Stromal cell of bone marrow (primary cell): ENCODE data around the gene OBSCN.

Source experiments
- DNase-seq: peaks from one replicate; pipeline ENCODE4 v3.0.0-alpha.2; 2012; ENCODE audit warnings: low read depth

The OBSCN gene

DNA sequence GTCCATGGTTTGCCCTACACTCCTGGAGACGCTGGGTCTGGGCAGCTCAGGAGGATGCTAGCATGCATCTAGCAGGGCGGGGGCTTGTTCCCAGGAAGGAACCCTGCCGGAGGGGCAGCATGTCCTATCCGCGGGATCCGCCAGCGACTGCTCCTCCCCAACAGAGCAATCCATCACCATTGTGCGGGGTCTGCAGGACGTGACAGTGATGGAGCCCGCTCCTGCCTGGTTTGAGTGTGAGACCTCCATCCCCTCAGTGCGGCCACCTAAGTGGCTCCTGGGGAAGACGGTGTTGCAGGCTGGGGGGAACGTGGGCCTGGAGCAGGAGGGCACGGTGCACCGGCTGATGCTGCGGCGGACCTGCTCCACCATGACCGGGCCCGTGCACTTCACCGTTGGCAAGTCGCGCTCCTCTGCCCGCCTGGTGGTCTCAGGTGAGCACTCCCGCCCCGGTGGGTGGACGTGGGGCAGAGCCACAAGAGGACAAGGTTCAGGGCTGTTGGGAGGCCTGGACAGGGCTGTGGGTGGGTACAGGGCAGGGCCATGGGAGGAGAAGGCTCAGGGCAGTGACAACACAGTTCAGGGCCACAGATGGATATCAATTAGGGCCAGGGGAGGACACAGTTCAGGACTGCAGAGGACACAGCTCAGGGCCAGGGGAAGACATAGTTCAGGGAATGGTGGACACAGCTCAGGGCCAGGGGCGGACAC, 71.3 kb downstream of the OBSCN start:
- no peak for DNase-seq

DNA sequence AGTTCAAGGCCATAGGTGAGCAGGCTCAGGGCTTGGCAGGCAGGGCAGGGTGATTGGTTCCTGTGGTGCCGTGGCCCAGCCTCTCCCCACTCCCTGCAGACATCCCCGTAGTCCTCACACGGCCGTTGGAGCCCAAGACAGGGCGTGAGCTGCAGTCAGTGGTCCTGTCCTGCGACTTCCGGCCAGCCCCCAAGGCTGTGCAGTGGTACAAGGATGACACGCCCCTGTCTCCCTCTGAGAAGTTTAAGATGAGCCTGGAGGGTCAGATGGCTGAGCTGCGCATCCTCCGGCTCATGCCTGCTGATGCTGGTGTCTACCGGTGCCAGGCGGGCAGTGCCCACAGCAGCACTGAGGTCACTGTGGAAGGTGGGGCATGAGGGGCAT, 71.9 kb downstream of the OBSCN start:
- no peak for DNase-seq

DNA sequence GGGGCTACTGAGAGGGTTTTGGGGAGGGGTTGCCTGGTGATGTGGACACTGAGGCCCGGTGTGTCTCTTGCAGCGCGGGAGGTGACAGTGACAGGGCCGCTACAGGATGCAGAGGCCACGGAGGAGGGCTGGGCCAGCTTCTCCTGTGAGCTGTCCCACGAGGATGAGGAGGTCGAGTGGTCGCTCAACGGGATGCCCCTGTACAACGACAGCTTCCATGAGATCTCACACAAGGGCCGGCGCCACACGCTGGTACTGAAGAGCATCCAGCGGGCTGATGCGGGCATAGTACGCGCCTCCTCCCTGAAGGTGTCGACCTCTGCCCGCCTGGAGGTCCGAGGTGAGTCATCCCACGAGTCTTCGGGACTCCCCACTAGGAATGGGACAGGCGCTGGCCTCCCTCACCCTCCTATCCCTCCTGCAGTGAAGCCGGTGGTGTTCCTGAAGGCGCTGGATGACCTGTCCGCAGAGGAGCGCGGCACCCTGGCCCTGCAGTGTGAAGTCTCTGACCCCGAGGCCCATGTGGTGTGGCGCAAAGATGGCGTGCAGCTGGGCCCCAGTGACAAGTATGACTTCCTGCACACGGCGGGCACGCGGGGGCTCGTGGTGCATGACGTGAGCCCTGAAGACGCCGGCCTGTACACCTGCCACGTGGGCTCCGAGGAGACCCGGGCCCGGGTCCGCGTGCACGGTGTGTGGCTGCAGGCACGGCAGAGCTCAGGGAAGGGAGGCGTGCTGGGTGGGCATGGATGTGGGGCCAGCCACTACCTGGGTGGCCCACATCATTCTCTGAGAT, 72.5 kb downstream of the OBSCN start:
- DNase-seq, result no peak

DNA sequence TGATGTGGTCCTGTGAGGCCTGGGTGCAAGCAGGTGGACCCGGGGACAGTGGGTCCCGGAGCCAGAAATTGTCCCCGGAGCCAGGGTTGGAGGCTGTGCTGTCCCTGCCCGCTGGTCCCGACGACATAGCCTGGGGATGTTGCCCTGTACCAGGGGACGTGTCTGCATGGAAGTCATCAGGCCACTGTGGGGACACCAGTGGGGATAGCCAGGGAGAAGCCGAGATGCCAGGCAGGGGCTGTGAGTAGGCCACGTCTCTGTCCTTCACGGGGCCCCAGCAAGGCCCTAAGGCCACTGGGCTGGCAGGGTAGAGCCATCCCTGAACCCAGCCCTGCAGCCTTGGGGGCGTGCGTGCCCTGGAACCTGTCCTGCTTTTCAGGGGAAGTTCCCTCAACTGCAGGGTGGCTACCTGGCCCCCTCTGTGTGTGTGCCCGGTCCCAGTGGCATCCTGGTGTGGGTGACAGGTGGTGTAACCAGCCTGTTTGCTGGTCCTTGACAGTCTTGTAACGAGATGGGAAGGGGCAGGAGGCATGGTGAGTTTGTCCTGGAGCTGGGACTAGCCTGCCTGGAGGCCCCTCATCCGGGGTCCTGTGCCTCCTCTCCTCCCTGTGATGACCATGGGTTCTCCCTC, 73.2 kb downstream of the OBSCN start:
- no peak for DNase-seq

DNA sequence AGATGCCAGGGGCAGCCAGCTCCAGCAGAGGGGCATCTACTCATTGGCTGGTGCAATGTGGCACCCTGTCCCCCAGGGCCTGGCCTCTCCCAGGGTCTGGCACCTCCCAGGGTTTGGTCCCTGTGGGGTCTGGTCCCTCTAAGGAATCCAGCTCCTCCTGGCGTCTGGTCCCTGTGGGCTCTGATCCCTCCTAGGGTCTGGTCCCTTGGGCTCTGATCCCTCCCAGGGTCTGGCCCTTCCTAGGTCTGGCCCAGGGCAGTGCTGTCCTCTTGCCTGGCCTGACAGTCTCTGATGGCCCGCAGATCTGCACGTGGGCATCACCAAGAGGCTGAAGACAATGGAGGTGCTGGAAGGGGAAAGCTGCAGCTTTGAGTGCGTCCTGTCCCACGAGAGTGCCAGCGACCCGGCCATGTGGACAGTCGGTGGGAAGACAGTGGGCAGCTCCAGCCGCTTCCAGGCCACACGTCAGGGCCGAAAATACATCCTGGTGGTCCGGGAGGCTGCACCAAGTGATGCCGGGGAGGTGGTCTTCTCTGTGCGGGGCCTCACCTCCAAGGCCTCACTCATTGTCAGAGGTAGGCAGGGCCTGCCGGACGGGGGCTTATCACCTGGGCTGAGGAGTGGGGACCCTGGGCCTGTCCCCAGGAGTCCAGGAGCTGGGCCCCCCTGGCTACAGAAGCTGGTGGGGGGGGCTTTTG, 73.9 kb downstream of the OBSCN start:
- no peak for DNase-seq

DNA sequence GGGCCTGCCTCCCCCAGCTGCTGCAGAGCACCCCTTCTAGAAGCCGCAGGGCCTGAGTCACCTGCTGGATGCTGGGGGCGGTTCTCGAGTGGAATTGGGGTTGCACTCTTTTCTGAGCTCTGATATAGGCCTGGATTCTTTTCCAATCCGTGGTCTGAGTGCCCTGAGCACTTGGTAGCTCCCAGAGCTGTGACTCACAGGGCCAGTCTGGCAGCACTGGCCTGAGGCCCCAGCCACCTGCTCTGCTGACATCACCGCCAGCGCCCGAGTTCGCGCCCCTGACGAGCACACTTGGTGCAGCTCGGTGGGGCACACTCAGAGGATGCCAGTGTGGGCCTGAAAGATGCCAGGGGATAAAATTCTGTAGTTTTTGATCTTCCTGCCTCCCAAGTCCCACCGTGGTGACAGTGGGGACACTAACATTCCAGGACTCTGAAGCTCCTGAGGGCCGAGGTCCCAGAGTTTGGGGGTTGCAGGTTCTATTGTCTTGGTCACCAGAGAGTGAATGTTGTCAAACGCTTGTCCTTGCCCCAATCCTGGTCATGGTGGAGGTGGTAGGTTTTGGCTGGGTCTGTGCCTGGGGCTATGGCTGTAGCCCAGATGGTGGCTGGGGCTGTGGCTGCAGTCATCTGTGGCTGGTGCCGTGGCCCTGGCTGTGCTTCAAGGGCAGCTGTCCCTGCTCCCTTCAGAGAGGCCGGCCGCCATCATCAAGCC, 74.6 kb downstream of the OBSCN start:
- DNase-seq, result no peak

DNA sequence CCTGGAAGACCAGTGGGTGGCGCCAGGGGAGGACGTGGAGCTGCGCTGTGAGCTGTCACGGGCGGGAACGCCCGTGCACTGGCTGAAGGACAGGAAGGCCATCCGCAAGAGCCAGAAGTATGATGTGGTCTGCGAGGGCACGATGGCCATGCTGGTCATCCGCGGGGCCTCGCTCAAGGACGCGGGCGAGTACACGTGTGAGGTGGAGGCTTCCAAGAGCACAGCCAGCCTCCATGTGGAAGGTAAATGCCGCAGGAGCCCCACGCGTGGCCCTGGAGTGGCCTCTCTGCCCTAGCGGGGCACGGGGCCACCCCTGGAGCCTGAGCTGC, 75.2 kb downstream of the OBSCN start:
- DNase-seq, result no peak

DNA sequence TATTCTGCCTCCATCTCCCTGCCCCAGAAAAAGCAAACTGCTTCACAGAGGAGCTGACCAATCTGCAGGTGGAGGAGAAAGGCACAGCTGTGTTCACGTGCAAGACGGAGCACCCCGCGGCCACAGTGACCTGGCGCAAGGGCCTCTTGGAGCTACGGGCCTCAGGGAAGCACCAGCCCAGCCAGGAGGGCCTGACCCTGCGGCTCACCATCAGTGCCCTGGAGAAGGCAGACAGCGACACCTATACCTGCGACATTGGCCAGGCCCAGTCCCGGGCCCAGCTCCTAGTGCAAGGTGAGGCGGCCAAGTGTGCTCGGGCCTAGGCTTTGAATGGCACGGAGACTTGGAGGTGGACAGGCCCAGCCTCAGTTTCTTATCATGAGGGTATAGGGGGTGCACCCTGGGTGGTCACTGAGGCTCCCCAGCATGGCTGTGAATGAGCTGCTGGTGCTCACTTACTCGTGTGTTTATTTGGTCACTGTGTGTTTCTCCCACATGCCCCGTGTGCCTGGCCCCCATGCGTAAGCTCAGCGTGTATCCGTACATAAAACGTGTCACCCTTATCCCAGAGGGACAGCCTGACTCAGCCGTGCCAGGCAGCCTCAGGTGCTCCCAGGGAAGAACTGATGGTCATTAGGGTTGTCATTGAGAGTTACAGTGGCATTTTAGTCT, 75.8 kb downstream of the OBSCN start:
- DNase-seq, result no peak

DNA sequence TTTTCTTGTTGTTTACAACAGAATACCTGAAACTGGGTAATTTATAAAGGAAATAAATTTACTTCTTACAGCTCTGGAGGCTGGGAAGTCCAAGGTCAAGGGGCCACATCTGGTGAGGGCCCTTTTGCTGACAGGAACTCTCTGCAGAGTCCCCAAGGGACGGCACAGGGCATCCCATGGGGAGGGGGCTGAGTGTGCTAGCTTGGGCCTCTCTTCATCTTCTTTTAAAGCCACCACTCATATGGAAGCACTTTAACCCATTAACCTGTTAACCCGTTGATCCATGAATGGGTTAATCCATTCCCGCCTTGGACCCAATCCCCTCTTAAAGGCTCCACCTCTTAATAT, 76.3 kb downstream of the OBSCN start:
- DNase-seq, result no peak

DNA sequence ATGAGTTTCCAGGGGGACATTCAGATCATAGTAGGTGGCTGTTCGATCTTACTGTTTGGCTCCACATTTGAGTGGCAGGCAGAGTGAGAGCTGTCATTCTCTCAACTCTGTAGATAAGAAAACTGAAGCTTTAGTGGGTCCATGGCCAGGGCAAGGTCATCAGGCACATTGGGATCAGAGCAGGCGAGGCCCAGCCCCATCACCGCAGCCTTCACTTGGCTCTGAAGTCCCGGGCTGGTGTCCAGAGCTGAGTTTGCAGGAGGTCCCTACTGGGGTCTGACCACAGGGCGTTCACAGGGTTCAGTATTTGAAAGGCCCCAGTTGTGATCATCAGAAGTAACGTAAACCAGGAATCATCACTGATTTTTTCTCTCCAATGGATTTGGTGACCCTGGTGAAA, 76.7 kb downstream of the OBSCN start:
- no peak for DNase-seq

DNA sequence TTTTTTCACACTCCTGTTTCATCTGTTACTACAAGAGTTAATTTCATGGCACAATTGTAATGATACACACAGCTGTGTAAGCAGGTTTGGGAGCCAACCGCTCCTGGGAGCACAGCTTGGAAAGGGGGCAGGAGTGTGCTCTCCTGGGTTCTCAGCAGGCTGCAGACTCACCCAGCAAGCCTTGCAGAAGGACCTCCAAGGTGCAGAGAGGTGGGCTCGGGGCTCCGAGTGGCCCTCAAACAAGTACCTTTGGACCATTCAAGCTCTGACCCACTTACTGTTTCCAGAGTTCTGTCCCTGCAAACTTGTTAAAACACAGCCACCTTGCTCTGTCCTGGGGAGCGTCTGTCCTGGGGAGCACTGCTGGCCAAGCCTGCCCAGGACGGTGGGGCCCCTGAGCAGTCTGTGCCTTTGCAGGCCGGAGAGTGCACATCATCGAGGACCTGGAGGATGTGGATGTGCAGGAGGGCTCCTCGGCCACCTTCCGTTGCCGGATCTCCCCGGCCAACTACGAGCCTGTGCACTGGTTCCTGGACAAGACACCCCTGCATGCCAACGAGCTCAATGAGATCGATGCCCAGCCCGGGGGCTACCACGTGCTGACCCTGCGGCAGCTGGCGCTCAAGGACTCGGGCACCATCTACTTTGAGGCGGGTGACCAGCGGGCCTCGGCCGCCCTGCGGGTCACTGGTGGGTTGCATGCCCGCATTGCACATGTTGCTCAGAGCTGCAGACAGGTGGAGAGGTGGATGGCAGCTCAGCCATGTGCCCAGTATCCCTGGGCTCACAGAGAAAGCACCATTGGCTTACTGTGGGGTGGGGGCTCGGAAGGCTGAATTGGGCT, 78.0 kb downstream of the OBSCN start:
- DNase-seq, result no peak

DNA sequence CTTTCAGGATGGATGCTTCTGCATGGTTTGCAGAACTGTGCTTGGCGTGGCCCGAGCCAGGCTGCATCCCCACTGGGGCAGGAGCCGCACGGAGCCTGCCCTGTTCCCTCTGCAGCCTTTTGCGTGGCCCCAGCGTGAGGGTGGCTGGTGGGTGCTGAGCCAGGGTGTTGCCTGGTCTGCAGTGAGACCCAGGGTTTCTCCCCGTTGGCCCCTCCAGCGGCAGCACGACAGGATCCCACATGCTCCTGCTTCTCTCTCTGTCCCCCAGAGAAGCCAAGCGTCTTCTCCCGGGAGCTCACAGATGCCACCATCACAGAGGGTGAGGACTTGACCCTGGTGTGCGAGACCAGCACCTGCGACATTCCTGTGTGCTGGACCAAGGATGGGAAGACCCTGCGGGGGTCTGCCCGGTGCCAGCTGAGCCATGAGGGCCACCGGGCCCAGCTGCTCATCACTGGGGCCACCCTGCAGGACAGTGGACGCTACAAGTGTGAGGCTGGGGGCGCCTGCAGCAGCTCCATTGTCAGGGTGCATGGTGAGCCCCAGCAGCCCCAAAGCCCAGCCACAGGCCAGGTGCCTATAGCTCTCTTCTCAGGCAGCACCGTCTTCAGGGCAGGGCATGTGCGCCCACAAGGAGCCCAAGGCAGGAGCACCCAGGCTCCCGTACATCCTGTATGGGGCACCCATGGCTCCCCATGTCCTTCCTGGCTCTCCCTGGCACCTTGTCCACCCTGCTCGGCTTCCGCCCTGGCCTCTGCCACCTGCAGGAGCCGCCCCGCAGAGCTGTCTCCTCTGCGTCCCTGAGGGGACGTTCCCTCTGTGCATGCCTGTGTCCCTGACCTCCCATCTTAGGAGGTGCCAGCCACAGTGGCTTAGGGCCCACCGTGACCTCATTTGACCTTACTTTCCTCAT, 78.9 kb downstream of the OBSCN start:
- DNase-seq, result no peak

DNA sequence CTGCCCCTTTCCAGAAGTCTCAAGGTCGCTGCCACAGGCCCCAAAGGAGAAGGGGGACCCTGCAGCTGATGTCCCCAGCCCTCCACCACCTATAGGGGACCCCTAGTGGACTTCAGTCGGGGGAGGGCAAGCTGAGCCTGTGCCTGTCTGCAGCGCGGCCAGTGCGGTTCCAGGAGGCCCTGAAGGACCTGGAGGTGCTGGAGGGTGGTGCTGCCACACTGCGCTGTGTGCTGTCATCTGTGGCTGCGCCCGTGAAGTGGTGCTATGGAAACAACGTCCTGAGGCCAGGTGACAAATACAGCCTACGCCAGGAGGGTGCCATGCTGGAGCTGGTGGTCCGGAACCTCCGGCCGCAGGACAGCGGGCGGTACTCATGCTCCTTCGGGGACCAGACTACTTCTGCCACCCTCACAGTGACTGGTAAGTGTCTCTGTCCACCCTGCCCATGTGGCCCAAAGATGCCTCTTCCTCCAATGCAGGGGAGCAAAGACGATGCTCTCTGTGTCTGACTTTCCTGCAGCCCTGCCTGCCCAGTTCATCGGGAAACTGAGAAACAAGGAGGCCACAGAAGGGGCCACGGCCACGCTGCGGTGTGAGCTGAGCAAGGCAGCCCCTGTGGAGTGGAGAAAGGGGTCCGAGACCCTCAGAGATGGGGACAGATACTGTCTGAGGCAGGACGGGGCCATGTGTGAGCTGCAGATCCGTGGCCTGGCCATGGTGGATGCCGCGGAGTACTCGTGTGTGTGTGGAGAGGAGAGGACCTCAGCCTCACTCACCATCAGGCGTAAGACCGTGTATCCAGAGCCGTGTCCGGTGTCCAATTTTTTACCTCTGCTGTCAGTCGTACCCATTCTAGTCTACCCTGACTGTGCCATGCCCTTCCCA, 79.9 kb downstream of the OBSCN start:
- DNase-seq, result no peak

DNA sequence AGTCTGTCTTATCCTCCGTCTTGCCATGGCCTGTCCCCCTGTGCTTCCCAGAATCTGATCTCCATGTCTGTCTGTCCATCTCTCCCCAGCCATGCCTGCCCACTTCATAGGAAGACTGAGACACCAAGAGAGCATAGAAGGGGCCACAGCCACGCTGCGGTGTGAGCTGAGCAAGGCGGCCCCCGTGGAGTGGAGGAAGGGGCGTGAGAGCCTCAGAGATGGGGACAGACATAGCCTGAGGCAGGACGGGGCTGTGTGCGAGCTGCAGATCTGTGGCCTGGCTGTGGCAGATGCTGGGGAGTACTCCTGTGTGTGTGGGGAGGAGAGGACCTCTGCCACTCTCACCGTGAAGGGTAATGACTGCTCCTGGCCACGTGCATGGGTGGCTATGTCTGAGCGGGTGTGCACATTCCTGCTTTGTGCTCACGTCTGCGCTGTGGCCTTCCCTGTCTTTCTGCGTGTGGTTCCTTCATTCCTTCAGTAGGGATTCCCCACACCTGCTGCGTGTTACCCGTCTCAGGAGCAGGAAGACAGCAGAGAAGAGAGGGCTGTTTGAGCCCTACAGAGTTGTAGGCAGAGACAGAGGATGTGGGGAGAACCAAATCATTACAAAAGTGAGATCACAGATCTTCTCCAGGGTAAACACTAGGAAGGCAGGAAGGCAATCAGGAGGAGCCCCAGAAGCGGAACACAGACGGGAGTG, 80.8 kb downstream of the OBSCN start:
- DNase-seq, result no peak

DNA sequence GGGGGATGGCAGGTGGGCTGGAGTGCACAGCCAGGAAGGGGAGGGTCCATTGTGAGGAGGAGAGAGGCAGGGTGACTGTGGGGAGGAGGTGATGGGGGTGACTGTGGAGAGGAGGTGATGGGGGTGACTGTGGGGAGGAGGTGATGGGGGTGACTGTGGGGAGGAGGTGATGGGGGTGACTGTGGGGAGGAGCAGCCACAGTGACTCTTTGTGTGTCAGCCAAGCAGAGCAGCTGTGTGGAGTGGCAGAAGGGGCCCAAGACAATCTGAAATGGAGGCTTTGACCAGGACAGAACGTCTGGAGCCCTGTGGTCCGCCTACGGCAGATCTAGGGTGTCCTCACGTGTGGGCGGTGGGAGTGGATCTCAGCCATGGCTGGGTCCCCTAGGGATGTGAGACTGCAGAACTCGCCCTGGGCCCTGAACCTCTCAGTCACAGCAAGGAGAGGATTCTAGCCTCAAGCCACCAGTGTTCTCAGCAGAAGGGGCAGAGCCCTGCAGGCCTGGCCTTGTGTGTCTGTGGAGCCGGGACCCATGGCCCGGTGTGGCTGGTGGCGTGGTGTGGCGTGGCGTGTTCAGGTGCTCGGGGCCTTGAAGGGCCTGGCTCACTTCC, 81.5 kb downstream of the OBSCN start:
- DNase-seq, result no peak

DNA sequence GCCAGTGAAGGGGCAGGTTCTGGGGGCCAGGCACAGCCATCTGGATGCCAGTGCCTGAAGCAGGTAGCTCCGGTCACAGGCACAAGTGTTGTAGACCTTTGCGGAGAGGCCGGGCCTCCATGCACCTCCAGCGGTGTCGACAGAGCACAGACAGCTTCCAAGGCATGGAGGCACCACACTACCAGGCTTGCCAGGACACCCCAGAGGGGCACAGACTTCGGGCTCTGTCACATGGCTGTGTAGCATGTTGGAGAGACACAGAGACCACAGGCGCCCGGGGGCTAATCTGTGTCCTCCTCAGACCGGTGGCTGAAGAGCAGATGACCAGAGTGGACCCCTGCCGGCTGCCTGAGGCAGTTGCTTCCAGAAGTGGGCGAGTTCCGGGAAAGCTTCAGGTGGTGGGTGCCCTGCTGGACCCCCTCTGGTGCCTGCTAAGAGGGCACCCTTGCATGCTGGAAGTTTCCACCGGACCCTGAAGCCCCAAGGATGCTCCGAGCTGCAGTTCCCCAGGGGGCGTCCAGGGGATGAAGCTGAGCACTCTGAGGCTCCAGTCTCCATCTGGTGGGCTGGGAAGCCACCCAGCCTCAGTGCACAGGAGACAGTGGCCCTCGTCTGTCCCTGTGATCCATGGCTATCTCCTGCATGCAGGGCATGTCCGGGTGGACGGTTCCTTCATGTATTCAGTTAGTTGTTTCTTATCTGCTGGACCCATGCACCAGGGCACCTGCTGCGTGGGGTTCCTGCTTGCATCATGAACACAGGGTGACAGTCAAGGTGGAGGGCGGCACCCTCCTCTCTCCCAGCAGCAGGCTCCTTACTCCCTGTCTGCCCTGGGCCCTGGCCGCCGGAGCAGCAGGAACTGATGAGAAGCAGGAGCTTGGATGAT, 82.4 kb downstream of the OBSCN start:
- no peak for DNase-seq
